Adrenal gland (tissue), 12 donors: ENCODE data around the gene DENND5B. TPM values are rescaled to one million over a fixed set of nuclear protein-coding genes. Genes with fewer than 3 reads are reported as not detected.

ENCODE experiments used
- DNase-seq, 7 donors: peaks; one replicate each; pipeline ENCODE4 v3.0.0-alpha.2; 2019 to 2020
- H3K27ac ChIP-seq, 5 donors: fragments of 200-600 bp; sonication (generic) in 4 of 5; 1 replicate in 3 of 5; 2 replicates in 2 of 5; pipeline versions ENCODE4 v1.5.1 to v1.8.0; 2016 to 2020; ENCODE audit warnings: mild to moderate bottlenecking in 1 of 5
- H3K27me3 ChIP-seq: fragments of 200-600 bp; 2 replicates; pipeline ENCODE4 v1.8.0; 2021
- H3K36me3 ChIP-seq, 2 donors: fragments of 200-600 bp; replicated peaks in 1 of 2; 1 replicate in 1 of 2; 2 replicates in 1 of 2; pipeline versions ENCODE4 v1.5.1 to v1.8.0; 2018 to 2022
- H3K4me1 ChIP-seq, 2 donors: fragments of 200-600 bp; replicated peaks in 1 of 2; 1 replicate in 1 of 2; 2 replicates in 1 of 2; pipeline versions ENCODE4 v1.5.1 to v1.8.0; 2018 to 2021
- H3K4me3 ChIP-seq, 4 donors: fragments of 200-600 bp; sonication (generic) in 3 of 4; one replicate each; pipeline ENCODE4 v1.5.1; 2016 to 2018
- H3K9me3 ChIP-seq, 3 donors: fragments of 200-600 bp; sonication (generic) in 1 of 3; replicated peaks in 1 of 3; 1 replicate in 2 of 3; 2 replicates in 1 of 3; pipeline versions ENCODE4 v1.5.1 to v1.8.0; 2016 to 2021
- CTCF ChIP-seq, 6 experiments: fragments of 450-650 bp in 4 of 6; fragments of 200-600 bp in 2 of 6; sonication (generic) in 1 of 6; IDR thresholded peaks; 1 replicate in 5 of 6; 2 replicates in 1 of 6; pipeline versions ENCODE4 v1.5.1 to v1.8.0; 2016 to 2021; ENCODE audit warnings: antibody characterized with exemption in 6 of 6, mild to moderate bottlenecking in 2 of 6, moderate library complexity in 1 of 6
- POLR2A ChIP-seq, 2 donors: fragments of 450-650 bp; IDR thresholded peaks; one replicate each; pipeline ENCODE4 v1.6.1; 2017; ENCODE audit warnings: antibody characterized with exemption in 2 of 2, mild to moderate bottlenecking in 2 of 2, moderate library complexity in 1 of 2
- WGBS, 4 donors: extraction: QIAGEN DNeasy Blood & Tissue Kit in 2 of 4; methylation state at CpG; one replicate each; pipeline versions ENCODE4 v1.1.5 to v1.1.7; 2013 to 2017; 5-methylcytosine and 5-hydroxymethylcytosine counted together
- intact Hi-C, 2 donors: fragments of 100-400 bp; cut with DNase I; formaldehyde crosslinking; loops; one replicate each; pipeline versions ENCODE4 v1.14.1 to v1.15.0; 2022 to 2023
- polyA plus RNA-seq, 3 donors: library from polyadenylated mRNA; stranded (reverse); fragments of 200-250 nt in 2 of 3; fragments of 350-450 nt in 1 of 3; fragmentation: Illumina TruSeq in 1 of 3; extraction: RNeasy Lipid Tissue Mini Kit (QIAGEN cat#74804) in 1 of 3; gene quantifications; one replicate each; pipeline ENCODE4 v1.2.3, GENCODE V29; 2013 to 2014
- total RNA-seq, 9 donors: library from RNA; depleted of rRNA in 4 of 9; stranded (reverse); fragments of >200 nt in 4 of 9; fragments of 120-200 nt in 1 of 9; fragmentation: NEBNext Ultra II Directional in 1 of 9; extraction: Animal tissue kit (Norgen Biotek cat#: 25700) in 1 of 9; gene quantifications; one replicate each; pipeline versions ENCODE4 v1.1.0 to v1.2.4, GENCODE V29; 2013 to 2023
- donor health status: healthy with polysubstance abuse.
- donor health status: Bipolar disorder and iron deficiency.
- donor health status: DM: yes; HTN: yes; CAD: no.
- donor health status: DM: no; HTN: no; CAD: no.
- donor health status: DM: no; HTN: no; CAD: no.
- donor health status: DM: yes; HTN: yes; CAD: no.

DENND5B gene
- total and polyA plus RNA-seq, 12 donors = 4.2 to 32.5 (median 23.0) TPM

GRCh38 chr12:31482816-31483215, 108.1 kb downstream of the DENND5B start:
- Histone ChIP-seq H3K4me1 (peaks cover 3% of the 10 kb centered on the region in 2 donors), H3K36me3 (no peaks in the 10 kb centered on the region), H3K9me3 (no peaks in the 10 kb centered on the region), H3K4me3 (no peak overlapping the region), H3K27me3 (no peaks in the 10 kb centered on the region), H3K27ac (no peak overlapping the region)
- TF ChIP-seq CTCF (IDR thresholded peaks at IDR 0.05) (no peak), POLR2A (IDR thresholded peaks at IDR 0.05) (no peak)
- DNase-seq = no peak
- intact Hi-C loops = no loop called here
- 79 to 91% (median 89%) methylated on average over 3 of the region's 3 CpGs for WGBS, 4 donors

- no peak for TF ChIP-seq CTCF (IDR thresholded peaks at IDR 0.05)
- TF ChIP-seq POLR2A (IDR thresholded peaks at IDR 0.05) = no peak
- 53 to 63% (median 57%) methylated on average over 3 of the region's 3 CpGs for WGBS, 4 donors
- Histone ChIP-seq H3K27me3 (no peaks in the 10 kb centered on the region), H3K9me3 (no peaks in the 10 kb centered on the region), H3K27ac (no peak overlapping the region), H3K36me3 (no peaks in the 10 kb centered on the region), H3K4me3 (no peak overlapping the region), H3K4me1 (peaks cover 3% of the 10 kb centered on the region in 2 donors)
- intact Hi-C loops = no loop called here
- no peak for DNase-seq
These were observed 109.5 kb downstream of the DENND5B start for GRCh38 chr12:31481415-31481814.

- Histone ChIP-seq H3K4me3 (no peak overlapping the region), H3K36me3 (no peaks in the 10 kb centered on the region), H3K27me3 (no peaks in the 10 kb centered on the region), H3K9me3 (no peaks in the 10 kb centered on the region), H3K4me1 (peaks cover 3% of the 10 kb centered on the region in 2 donors), H3K27ac (no peak overlapping the region)
- intact Hi-C loops = no loop called here
- DNase-seq = no peak
- WGBS, 4 donors = 84 to 97% (median 87%) methylated on average over 5 of the region's 5 CpGs
- TF ChIP-seq POLR2A (IDR thresholded peaks at IDR 0.05) (no peak), CTCF (IDR thresholded peaks at IDR 0.05) (no peak)
These were observed 111.3 kb downstream of the DENND5B start for GRCh38 chr12:31479516-31480210.

GRCh38 chr12:31478898-31479297, 112.0 kb downstream of the DENND5B start:
- intact Hi-C loops = no loop called here
- Histone ChIP-seq H3K4me1 (peaks cover 3% of the 10 kb centered on the region in 2 donors), H3K27ac (no peak overlapping the region), H3K36me3 (no peaks in the 10 kb centered on the region), H3K27me3 (no peaks in the 10 kb centered on the region), H3K9me3 (no peaks in the 10 kb centered on the region), H3K4me3 (no peak overlapping the region)
- TF ChIP-seq CTCF (IDR thresholded peaks at IDR 0.05) (no peak), POLR2A (IDR thresholded peaks at IDR 0.05) (no peak)
- no peak for DNase-seq
- 77 to 85% (median 83%) methylated on average over 3 of the region's 3 CpGs for WGBS, 4 donors
